ENCODE measurements around the gene DCLK2.

The DCLK2 gene

GRCh38 chr4:150247184-150247583, 168.9 kb downstream of the DCLK2 start:
- TF ChIP-seq CREB1 (IDR thresholded peaks at IDR 0.05; ENCODE audit: low read depth) (no peak), EGR1 (IDR thresholded peaks at IDR 0.05) (no peak), NFIC (IDR thresholded peaks at IDR 0.05) (no peak), FOXM1 (IDR thresholded peaks at IDR 0.05; ENCODE audit: borderline replicate concordance, low read depth) (no peak), ZBTB7A (IDR thresholded peaks at IDR 0.05; ENCODE audit: low read depth) (no peak), REST (IDR thresholded peaks at IDR 0.05; ENCODE audit: low read depth) (no peak), YY1 (IDR thresholded peaks at IDR 0.05; ENCODE audit: low read depth) (no peak), TAF1 (IDR thresholded peaks at IDR 0.05; ENCODE audit: low read depth) (no peak), CEBPB (IDR thresholded peaks at IDR 0.05) (no peak), RAD21 (IDR thresholded peaks at IDR 0.05; ENCODE audit: low read depth) (no peak), EP300 (IDR thresholded peaks at IDR 0.05; ENCODE audit: borderline replicate concordance) (no peak), USF1 (IDR thresholded peaks at IDR 0.05) (no peak), TCF12 (IDR thresholded peaks at IDR 0.05; ENCODE audit: low read depth) (no peak), TEAD4 (IDR thresholded peaks at IDR 0.05) (no peak)

- no peak for TF ChIP-seq YY1 (IDR thresholded peaks at IDR 0.05; ENCODE audit: low read depth)
- no peak for TF ChIP-seq TAF1 (IDR thresholded peaks at IDR 0.05; ENCODE audit: low read depth)
- peak; percentile 35 for TF ChIP-seq RAD21 (IDR thresholded peaks at IDR 0.05; ENCODE audit: low read depth)
These were observed 169.9 kb downstream of the DCLK2 start for GRCh38 chr4:150248181-150248580.

GRCh38 chr4:150250293-150250997, 172.2 kb downstream of the DCLK2 start:
- TF ChIP-seq RAD21 (IDR thresholded peaks at IDR 0.05; ENCODE audit: low read depth) (no peak), YY1 (IDR thresholded peaks at IDR 0.05; ENCODE audit: low read depth) (no peak)

- no peak for TF ChIP-seq EP300 (IDR thresholded peaks at IDR 0.05; ENCODE audit: borderline replicate concordance)
- no peak for TF ChIP-seq REST (IDR thresholded peaks at IDR 0.05; ENCODE audit: low read depth)
- no peak for TF ChIP-seq YY1 (IDR thresholded peaks at IDR 0.05; ENCODE audit: low read depth)
- no peak for TF ChIP-seq FOXM1 (IDR thresholded peaks at IDR 0.05; ENCODE audit: borderline replicate concordance, low read depth)
- no peak for TF ChIP-seq MAX (IDR thresholded peaks at IDR 0.05)
- TF ChIP-seq TEAD4 (IDR thresholded peaks at IDR 0.05) = no peak
- no peak for TF ChIP-seq EGR1 (IDR thresholded peaks at IDR 0.05)
- no peak for TF ChIP-seq ZBTB7A (IDR thresholded peaks at IDR 0.05; ENCODE audit: low read depth)
- TF ChIP-seq USF1 (IDR thresholded peaks at IDR 0.05) = no peak
- no peak for TF ChIP-seq TCF12 (IDR thresholded peaks at IDR 0.05; ENCODE audit: low read depth)
- no peak for TF ChIP-seq TAF1 (IDR thresholded peaks at IDR 0.05; ENCODE audit: low read depth)
- TF ChIP-seq RAD21 (IDR thresholded peaks at IDR 0.05; ENCODE audit: low read depth) = no peak
- no peak for TF ChIP-seq CEBPB (IDR thresholded peaks at IDR 0.05)
- no peak for TF ChIP-seq NFIC (IDR thresholded peaks at IDR 0.05)
These were observed 172.9 kb downstream of the DCLK2 start for GRCh38 chr4:150250998-150251651.

- TF ChIP-seq TCF12 (IDR thresholded peaks at IDR 0.05; ENCODE audit: low read depth) (no peak), TEAD4 (IDR thresholded peaks at IDR 0.05) (no peak), RAD21 (IDR thresholded peaks at IDR 0.05; ENCODE audit: low read depth) (no peak), ZBTB7A (IDR thresholded peaks at IDR 0.05; ENCODE audit: low read depth) (no peak), CEBPB (IDR thresholded peaks at IDR 0.05) (no peak), USF1 (IDR thresholded peaks at IDR 0.05) (no peak), TAF1 (IDR thresholded peaks at IDR 0.05; ENCODE audit: low read depth) (no peak), YY1 (IDR thresholded peaks at IDR 0.05; ENCODE audit: low read depth) (no peak), NFIC (IDR thresholded peaks at IDR 0.05) (no peak), EGR1 (IDR thresholded peaks at IDR 0.05) (no peak), FOXM1 (IDR thresholded peaks at IDR 0.05; ENCODE audit: borderline replicate concordance, low read depth) (no peak), REST (IDR thresholded peaks at IDR 0.05; ENCODE audit: low read depth) (no peak), MAX (IDR thresholded peaks at IDR 0.05) (no peak), EP300 (IDR thresholded peaks at IDR 0.05; ENCODE audit: borderline replicate concordance) (no peak)
These were observed 173.5 kb downstream of the DCLK2 start for GRCh38 chr4:150251752-150252190.
